HG03460 (cell line): Measurements from ENCODE around the gene SPAG17.
"Not testable (repeated sequence)": the region's sequence is repeated elsewhere in the genome, so short reads cannot be mapped to it uniquely, and the experiment has no call there.

ENCODE experiments used
- ATAC-seq: cut with Tn5 transposase; IDR thresholded peaks from one replicate; pipeline ENCODE4 v1.9.1; 2021; ENCODE audit not compliant: unreplicated experiment

SPAG17 gene

DNA sequence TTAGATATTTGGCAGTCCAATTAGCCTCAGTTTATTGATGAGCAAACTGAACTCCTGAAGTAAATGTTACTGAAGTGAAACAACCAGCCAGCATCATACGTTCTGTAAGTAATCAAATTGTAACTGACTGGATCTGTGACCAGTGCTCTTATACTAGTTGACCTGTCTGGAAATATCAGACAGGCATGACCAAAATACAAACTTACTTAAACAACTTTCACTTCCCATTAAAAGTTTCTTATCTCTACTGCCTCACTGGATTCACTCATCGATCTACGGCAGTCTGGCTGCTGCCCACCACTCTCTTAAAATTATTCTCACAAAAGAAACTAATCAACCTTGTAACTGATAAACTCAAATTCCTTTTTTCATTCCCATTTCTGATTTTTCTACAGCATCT is 199.1 kb downstream of the SPAG17 start:
- no peak for ATAC-seq

DNA sequence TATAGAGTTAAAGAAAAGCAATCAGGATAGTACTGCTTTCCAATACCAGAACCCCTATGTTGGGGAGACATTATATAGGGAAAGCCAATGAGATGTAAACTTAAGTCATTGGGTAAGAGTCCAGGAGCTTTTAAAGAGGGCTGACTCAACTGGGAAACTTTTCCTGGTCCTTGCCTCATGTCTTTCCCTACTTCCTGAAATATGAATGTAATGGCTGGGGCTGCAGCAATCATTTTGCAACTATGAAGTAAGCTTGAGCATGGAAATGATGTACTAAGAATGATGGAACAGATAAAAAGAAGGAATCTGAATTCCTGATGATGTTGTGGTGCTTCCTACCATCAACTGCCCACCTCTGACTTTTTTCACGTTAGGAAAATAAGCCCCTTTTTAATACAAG is 199.8 kb downstream of the SPAG17 start:
- ATAC-seq = no peak

DNA sequence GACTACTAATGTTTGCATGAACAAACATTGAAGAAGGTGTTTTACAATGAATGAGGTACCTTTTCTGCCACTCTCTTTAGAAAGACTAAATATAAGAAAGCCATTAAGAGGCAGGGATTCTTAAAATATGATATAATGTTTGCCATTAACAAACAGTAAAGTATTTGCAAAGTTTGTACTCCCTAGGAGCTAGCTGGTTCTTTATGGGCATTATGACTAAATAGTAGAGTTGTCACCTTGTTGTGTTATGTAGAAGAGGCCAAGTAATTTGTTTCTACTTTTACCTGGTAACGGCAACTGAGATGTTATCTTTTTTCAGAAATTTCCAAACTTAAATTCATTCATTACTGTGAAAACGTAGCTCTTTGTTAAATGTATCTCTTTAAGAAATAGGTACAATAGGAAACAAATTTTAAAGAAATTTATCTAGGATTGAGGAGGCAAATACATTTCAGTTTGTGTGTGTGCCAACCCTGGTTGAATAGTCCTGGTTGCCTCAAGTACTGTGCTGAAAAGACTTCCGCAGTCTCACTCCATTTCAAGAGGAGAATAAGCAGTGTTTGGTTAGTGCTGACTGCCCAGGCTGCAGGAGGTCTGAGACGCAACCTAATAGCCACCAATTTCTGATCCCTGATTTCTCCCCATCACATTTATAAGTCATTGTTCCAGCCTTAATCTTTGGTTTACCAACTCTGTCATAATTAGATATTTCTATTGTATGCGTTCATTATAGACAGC is 203.4 kb downstream of the SPAG17 start:
- ATAC-seq = no peak

DNA sequence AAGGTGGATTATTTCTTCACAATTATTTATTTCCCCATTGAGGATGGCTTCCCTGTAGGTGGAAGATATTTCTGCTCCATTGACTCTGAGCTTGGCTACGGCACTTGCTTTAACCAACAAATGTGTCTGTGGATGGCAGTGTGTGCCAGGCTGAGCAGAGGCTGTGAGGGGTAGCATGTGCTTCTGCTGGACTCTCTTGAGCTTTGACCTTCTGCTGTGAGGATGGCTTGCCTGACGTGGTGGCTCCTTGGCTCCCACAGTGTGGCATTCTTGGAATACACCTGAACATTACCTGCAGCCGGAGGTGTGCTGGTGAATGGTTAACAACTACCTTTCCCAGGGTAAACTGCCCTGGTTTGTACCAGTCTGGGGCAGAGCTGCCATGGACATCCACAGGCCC is 208.6 kb downstream of the SPAG17 start:
- no peak for ATAC-seq

DNA sequence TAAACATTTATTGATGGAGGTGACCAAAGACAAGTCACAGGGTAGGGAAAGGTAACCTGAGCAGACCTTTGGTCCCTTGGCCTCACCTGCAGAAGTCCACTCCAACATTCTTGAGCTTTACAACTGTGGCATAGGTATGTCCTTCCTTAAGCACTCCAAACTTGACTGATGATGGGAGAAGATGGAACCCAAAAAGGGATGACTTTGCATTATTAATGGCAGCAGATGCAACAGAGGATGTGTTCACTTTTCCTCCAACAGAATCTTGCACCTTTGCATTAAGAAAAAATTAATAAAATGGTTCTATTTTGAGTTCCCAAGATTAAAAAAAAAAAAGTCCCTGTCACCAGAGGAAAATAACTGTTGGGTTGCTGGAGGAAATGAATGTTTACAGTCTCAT is 213.3 kb downstream of the SPAG17 start:
- no peak for ATAC-seq

DNA sequence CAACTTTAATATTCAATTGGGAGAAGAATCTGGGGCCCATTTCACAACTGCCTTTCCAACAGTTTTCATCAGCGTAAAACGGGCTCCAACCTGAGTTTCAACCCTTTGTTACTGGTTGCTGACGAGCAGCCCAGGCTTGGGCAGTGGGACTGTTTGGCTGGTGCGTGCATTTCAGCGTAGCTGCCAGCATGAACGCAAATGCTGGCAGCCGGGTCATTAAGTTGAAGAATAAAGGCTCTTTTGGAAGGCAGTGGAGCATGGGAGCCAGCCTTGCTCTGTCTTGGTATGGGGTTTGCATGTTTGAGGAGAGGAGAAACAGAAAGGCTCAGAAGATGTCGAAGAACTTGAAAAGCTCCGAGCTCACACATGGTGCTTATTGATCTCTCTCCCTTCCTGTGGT is 214.8 kb downstream of the SPAG17 start:
- ATAC-seq = no peak

DNA sequence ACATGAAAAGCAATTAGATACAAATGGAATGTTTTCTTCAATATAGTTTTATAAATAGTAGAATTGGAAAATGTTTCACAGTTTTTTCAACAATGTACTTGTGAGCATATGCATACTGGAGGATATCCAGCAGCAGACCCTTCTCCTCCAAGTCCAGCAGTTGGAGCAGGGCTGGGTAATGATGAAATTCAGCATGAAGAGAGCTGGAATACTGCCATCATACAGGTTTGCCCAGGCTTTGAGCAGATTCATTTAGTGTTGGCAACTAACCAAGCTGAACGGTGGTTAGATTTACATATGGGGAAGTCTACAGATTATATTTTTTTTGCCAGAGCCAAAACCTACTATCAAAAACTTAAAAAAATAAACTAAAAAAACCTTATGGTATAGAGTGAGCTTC is 217.1 kb downstream of the SPAG17 start:
- ATAC-seq = no peak

DNA sequence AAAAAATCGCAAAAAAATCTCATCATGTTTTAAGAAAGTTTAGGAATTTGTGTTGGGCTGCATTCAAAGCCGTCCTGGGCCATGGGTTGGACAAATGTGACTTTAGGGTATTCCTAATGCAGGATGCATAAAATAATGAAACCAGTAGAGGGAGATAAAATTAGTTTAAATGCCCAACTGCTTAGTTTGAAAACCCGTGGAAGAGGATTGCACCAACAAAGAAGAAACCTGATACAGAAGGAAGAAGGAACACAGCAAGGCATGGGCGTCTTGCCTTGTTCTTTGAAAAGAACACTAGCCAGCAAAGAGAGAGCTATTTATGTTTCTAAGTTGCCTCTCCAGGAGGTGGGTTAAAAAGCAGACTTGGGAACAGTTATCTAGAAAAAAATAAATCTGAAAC is 217.6 kb downstream of the SPAG17 start:
- ATAC-seq = no peak

DNA sequence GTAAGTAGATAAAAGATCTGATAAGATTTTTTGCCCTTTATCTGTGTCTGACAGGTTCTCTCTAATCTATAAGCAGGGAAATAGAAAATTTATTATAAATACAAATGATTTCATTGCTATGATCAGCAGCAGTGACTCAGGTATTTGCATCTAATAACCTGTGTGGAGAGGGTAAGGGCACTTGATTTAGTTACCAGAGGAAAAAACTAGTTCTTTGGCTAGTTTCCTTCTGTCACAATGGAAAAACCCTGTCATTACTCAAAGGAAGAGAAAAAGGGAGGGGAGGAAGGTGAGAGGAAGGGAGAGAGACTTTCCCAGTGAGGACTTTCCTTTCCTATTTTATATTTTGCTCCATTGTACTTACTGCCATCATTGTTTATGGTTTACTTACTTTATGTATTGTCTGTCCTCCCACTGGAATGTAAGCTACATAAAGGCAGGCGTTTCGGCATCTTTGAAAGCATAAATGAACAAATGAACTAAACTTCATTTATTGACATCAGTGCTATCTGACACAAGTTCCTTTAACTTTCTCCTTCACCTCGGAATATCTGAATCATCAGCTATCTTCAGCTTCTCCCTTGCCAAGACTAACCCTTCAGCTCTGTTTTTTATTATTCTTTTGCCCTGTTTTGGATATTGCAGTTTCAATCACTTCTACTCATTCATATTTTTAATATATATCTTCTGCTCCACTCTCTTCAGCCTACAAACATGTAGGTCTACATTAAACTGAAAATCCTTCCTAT is 220.6 kb downstream of the SPAG17 start:
- ATAC-seq = no peak

DNA sequence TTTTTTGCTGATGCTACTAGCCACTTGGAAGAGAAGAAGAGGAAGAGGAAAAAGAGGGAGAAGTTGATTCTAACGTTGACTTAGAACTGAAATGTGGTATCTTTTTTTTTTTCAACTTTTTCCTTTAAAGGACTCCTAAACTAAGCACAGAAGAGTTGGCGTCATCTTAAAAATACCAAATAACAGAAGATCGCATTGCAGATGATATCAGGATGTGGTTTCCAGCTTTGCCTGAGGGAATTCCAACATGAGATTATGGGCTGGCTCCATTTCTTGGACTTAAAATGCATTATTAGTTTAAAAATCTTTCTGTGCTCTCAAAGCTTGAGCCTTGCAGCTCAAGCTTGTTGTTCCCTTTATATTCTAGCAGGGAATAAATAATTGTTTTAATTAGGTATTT is 225.7 kb downstream of the SPAG17 start:
- ATAC-seq = no peak

DNA sequence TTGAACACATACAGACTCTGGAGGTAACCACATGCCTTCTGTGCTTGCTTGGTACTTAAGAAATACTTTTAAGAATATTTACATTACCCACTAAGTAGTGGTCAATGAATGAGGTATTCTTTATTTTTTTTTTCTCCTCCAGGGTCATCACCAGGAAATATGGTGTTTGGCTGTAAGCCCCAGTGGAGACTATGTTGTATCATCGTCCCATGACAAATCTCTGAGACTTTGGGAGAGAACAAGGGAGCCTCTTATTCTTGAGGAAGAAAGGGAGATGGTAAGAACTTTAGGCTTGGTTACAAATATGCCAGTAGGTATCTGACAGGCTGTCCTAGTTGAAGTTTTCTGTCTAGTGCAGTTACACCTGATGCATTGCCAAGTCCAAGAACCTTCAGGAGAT is 232.6 kb downstream of the SPAG17 start:
- ATAC-seq = no peak

DNA sequence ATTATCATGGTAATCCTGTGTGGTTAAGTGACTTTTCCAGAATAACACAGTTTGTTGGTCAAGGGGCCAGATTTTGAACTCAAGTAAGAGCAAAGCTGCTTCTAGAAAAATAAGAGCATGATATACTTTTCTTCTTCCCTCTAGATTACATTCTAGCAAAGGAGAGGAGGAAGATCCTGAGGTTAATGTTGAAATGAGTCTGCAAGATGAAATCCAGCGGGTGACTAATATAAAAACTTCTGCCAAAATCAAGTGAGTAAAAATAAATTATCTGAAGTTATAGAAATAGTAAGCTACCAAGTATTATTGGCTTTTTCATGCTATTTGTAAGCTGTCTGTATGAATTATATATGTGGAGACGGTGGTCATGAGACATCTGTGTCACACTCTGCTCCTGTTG is 242.7 kb downstream of the SPAG17 start:
- ATAC-seq = no peak

DNA sequence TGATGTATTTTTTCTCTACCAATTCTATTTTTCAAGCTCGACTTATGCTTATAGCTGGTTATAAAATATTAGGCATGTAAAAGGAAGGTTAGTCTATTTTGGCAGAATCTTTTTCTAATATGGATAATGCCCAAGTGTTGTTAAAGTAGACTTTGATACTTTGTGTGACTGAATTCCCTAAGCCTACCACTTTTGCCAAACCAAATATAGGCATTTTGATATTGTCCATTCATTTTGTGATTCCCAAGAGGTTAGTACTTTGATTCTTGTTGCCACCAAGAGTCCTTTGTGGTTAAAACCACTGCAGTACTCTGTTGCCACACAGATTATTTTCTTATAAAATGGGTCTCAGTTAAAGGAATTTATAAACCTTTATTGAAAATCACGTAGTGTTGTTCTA is 251.3 kb downstream of the SPAG17 start:
- ATAC-seq = no peak

DNA sequence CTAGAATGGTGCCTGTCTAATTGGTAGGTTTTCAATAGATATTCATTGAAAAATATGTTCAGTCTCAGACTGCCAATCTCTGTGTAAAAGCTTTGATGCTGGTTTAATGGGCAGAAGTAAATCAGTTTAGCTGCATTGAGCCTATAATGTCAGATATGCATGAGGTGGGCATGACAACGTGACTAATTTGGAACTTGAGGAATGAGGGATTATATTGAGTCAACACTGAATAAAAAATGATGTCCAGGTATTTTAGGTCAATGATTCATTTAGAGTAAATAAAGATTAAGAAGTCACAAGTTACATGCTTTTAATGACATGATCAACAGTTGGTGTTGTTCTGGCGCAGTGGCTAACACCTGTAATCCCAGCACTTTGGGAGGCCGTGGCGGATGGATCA is 252.5 kb downstream of the SPAG17 start:
- no peak for ATAC-seq

DNA sequence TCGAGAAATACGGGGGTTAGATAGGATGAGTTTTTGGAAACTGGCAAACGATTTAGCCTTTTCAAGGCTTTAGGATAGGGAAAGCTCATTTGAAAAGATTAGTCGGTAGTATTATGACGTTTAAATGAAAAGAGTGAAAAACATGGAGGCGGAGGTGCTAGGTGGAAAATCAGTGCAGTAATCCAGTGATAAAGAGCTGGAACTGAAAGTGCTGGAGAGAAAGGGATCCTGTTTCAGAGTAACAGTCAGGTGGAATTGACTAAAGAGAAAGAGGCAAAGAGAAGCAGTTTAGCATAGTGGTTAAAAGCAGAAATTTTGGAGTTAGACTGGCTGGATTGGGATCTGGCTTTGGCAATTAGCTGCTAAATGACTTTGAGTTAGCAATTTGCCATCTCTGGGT is 254.5 kb downstream of the SPAG17 start:
- no peak for ATAC-seq

DNA sequence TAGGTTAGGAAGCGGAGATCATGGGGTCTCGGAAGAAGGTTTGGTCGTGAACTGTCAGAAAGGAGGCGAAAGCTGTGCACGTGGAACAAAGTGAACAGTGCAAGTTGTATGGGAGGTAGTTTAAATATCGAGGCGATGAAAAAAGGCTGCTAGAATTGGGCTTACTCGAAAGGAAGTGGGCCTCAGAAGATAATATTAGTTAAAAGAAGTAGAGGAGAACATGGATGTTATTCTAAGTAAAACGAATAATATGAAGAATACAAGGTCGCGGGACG is 254.9 kb downstream of the SPAG17 start:
- no peak for ATAC-seq

DNA sequence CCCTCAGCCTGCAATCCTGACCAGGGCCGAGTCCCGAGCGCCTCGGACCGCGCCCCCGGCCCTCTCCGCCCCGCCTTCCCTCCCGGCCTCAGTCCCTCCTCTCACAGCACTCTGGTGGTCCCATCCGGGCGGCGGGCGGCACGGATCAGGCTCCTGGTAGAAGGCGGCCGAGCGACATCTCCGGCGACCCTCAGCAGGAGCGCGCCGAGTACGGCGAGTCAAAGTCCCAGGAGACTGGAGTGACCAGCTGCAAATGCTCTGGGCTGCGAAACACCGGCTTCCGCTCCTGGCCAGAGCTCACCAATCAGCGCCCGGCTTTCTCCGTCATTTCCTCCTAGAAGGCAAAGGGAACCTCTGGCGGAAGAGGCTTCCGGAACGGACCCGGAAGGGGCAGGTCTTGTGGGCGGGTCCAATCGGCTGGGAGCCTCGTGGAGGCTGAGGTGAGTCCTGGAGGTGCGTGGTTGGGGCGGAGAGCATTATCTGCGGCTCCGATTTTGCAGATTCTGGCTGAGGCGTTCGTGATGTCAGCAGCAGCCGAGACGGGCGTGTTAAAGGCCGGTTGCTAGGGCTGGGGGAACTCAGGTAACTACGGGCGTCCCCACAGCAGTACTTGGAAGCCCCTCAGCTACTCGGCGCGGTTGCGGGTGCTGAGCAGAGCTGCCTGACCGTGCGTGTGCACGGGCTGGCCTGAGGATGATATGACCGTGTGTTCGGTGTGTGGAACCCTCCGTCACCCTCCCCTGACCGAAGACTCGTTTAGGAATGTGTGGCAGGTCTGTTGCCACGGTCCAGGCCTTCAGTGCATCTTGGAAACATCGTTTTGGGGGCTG is 255.5 kb downstream of the SPAG17 start, which contains the start of the genes GDAP2 and WDR3:
Gene GDAP2, minus strand, starts transcription at position 279 of the 830 bp plus-strand sequence. CDS start 9,264 bp downstream, outside the sequence.
Gene WDR3, plus strand, starts transcription at position 397 of the 830 bp plus-strand sequence. CDS start 3,581 bp downstream, outside the sequence.
- ATAC-seq = peak; percentile 91

DNA sequence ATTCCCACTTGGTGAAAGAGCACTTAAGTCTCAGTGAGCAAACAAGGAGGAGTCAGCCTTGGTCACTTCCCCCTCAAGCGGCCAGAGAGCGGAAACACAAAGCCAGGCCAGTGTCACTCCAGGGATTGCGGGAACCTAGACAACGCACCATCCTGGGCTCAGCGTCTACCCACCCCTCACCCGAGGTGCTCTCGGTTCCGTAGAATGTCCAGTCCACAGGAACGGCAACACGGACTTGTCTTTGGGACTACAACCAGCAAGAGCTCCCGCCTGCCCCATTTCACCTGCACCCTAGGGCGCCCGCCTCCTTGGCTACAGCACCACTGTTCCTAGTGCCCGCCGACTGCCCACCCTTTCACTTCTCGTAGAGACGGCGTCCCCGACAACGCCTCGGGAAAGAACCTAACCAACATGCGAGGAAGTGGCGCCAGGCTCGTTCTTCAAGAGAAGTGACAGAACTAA is 256.1 kb downstream of the SPAG17 start:
- peak; percentile 44 for ATAC-seq

DNA sequence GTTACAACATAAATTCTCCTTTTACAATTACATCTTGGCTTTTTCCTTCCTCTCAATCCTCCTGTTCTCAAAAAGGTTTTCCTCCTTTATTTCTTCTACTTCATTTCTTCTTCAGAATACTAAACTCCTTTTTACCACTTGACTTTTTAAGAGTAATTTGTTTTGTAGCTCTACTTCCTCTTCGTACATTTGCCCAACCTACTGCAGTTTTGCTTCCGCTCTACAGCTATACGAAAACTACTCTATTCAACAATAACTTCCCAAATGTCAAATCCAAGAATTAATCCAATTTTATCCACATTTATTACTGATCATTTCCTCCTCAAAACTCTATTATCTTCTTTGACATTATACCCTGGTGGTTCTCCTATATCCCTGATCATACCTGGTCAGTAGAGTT is 259.0 kb downstream of the SPAG17 start:
- ATAC-seq = no peak

DNA sequence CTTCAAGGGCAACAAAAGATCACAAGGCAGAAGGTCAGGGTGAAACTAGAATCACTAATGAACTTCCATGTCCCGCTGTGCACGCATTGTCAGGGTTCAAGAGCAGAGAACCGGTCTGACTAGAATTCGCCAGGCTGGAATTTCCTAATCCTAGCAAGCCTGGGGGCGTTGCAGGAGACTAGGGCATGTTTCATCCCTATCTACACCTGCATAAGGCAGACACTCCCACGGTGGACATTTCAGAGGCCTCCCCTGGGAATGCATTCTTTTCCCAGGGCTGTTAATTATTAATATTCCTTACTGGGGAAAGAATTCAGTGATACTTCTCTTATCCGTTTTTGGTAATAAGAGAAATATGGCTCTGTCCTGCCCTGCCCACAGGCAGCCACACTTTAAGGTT is 262.3 kb downstream of the SPAG17 start:
- not testable (repeated sequence) for ATAC-seq

DNA sequence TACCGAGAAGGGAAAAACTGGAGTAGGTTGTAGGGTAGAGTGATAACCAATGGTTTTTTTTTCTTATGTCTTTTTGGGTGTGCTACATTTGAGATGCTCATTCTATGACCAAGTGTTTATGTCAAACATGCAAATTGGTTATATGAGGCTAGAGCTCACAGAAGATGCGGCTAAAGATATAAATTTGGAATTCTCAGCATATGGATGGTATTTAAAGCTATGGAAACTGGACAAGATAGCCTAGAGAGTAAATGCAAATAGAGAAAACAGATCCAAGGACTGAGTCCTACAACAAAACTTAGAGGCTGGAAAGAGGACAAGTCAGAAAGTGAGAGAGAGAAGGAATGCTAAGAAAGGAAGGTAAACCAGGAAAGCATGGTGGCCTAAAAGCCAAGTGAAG is 263.0 kb downstream of the SPAG17 start:
- ATAC-seq = no peak

DNA sequence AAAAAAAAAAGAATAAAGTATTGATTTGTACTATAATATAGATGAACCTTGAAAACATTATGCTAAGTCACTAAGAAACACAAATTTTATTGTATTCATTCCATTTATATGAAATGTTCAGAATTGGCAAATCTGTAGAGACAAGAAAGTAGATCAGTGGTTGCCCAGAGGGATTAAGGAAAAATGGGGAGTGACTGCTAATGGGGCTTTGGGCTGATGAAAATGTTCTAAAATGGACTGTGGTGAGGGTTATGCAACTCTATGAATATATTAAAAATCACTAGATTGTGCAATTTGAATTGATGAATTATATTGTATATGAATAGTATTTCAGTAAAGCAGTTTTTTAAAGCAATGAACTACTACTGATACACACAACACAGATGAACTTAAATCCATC is 265.7 kb downstream of the SPAG17 start:
- ATAC-seq = no peak
